Naive thymus-derived CD4-positive, alpha-beta T cell (primary cell): ENCODE data around the gene ZDHHC9. TPM values are rescaled to one million over a fixed set of nuclear protein-coding genes. Genes with fewer than 3 reads are reported as not detected.

Experiments used
- ATAC-seq: fragments of 150-1000 bp; cut with Tn5 transposase; 2 replicates; pipeline ENCODE4 v1.10.0; 2021; ENCODE audit warnings: mild to moderate bottlenecking, moderate library complexity
- CTCF ChIA-PET: fragments of 350-600 bp; sonication (Branson Sonifier 250); formaldehyde crosslinking; loops from one replicate; lab custom pipeline; 2021; ENCODE audit warnings: antibody characterized with exemption; lab: Charles Lee
- POLR2A ChIA-PET: fragments of 350-600 bp; sonication (Branson Sonifier 250); formaldehyde crosslinking; loops from one replicate; lab custom pipeline; 2021; ENCODE audit warnings: antibody characterized with exemption, inconsistent platforms; lab: Charles Lee
- DNase-seq, 9 donors: peaks; one replicate each; pipeline versions ENCODE4 v3.0.0 to v3.0.0-alpha.2; 2020 to 2022; ENCODE audit warnings: mixed read lengths in 1 of 9
- H3K27ac ChIP-seq: one replicate; pipeline ENCODE4 v1.7.0; 2013; ENCODE audit warnings: mild to moderate bottlenecking, low read depth, low read length, moderate library complexity
- H3K27me3 ChIP-seq, 2 donors: one replicate each; pipeline ENCODE4 v1.7.0; 2013; ENCODE audit warnings: low read length in 2 of 2, mild to moderate bottlenecking in 2 of 2, moderate library complexity in 2 of 2; ENCODE audit not compliant: control insufficient read depth in 2 of 2, insufficient read depth in 2 of 2
- H3K36me3 ChIP-seq, 3 experiments: 1 replicate in 2 of 3; 2 replicates in 1 of 3; pipeline ENCODE4 v1.7.0; 2013; ENCODE audit warnings: low read length in 3 of 3, mild to moderate bottlenecking in 3 of 3, moderate library complexity in 1 of 3; ENCODE audit not compliant: insufficient read depth in 3 of 3, control insufficient read depth in 2 of 3
- H3K4me1 ChIP-seq, 2 donors: one replicate each; pipeline ENCODE4 v1.7.0; 2013; ENCODE audit warnings: low read length in 2 of 2, mild to moderate bottlenecking in 2 of 2, moderate library complexity in 1 of 2; ENCODE audit not compliant: control insufficient read depth in 2 of 2, insufficient read depth in 2 of 2
- H3K4me3 ChIP-seq: 2 replicates; pipeline ENCODE4 v1.7.0; 2013; ENCODE audit warnings: mild to moderate bottlenecking, low read length
- H3K9me3 ChIP-seq, 3 experiments: 1 replicate in 2 of 3; 2 replicates in 1 of 3; pipeline ENCODE4 v1.7.0; 2013; ENCODE audit warnings: low read length in 3 of 3; ENCODE audit not compliant: control insufficient read depth in 2 of 3
- H3K27ac Mint-ChIP-seq, 9 donors: one replicate each; pipeline ENCODE4 v1.8.0; 2020 to 2022; ENCODE audit warnings: mixed read lengths in 9 of 9, mild to moderate bottlenecking in 8 of 9, moderate library complexity in 5 of 9, inconsistent platforms in 2 of 9
- H3K27me3 Mint-ChIP-seq, 5 donors: one replicate each; pipeline ENCODE4 v1.8.0; 2021 to 2022; ENCODE audit warnings: mixed read lengths in 5 of 5, mild to moderate bottlenecking in 1 of 5
- H3K36me3 Mint-ChIP-seq, 5 donors: one replicate each; pipeline ENCODE4 v1.8.0; 2020 to 2022; ENCODE audit warnings: mixed read lengths in 5 of 5, mild to moderate bottlenecking in 3 of 5, inconsistent platforms in 1 of 5
- H3K4me1 Mint-ChIP-seq, 7 donors: one replicate each; pipeline ENCODE4 v1.8.0; 2020 to 2022; ENCODE audit warnings: mixed read lengths in 7 of 7, mild to moderate bottlenecking in 3 of 7, inconsistent platforms in 1 of 7
- H3K4me3 Mint-ChIP-seq, 10 donors: one replicate each; pipeline ENCODE4 v1.8.0; 2020 to 2022; ENCODE audit warnings: mild to moderate bottlenecking in 10 of 10, mixed read lengths in 10 of 10, moderate library complexity in 6 of 10, inconsistent platforms in 2 of 10
- H3K9me3 Mint-ChIP-seq, 11 donors: one replicate each; pipeline ENCODE4 v1.8.0; 2020 to 2022; ENCODE audit warnings: mixed read lengths in 11 of 11, mild to moderate bottlenecking in 4 of 11, inconsistent platforms in 1 of 11, moderate library complexity in 1 of 11
- intact Hi-C, 2 donors: fragments of 100-400 bp; cut with micrococcal nuclease; formaldehyde crosslinking; loops; one replicate each; pipeline ENCODE4 v1.15.1; 2023
- polyA plus RNA-seq, 2 donors: library from polyadenylated mRNA; unstranded; fragments of 300-500 nt; fragmentation: Illumina TruSeq; gene quantifications; one replicate each; pipeline ENCODE4 v1.2.3, GENCODE V29; 2021
- total RNA-seq, 6 experiments: library from RNA in 5 of 6; stranded (reverse) in 5 of 6; gene quantifications; 1 replicate in 5 of 6; 2 replicates in 1 of 6; pipeline ENCODE4 v1.2.3 and lab custom pipeline; 2021 to 2026

ZDHHC9 gene
- total and polyA plus RNA-seq, 7 experiments from 2014 or later = 4.4 to 9.1 (median 7.1) TPM

- intact Hi-C loops = loop anchor here (1.0 to 5.0 kb wide), 12 partner anchors 13 to 305 kb away; partner anchors contain the start of genes UTP14A (in 1 of the 2) and ZDHHC9 (in 1 of the 2)
- POLR2A ChIA-PET = interaction anchor here (0.7 to 12.3 kb wide), 14 partner anchors 12 to 126 kb away, joined by 3 to 191 read pairs (median 4); partner anchors contain the start of gene XPNPEP2
Observed at GRCh38 chrX:129781680-129782495, 61.8 kb downstream of the ZDHHC9 start.

GRCh38 chrX:129781134-129781672 lies 62.5 kb downstream of the ZDHHC9 start:
- H3K27me3 Mint-ChIP-seq = no peaks in the 10 kb centered on the region
- peak; percentile 86 for ATAC-seq
- Histone ChIP-seq H3K9me3 (no peaks in the 10 kb centered on the region), H3K36me3 (peaks cover 7 to 14% (median 8%) of the 10 kb centered on the region in 3 experiments), H3K27ac (peak overlapping the region; percentile 89), H3K4me1 (peaks cover 42 to 59% of the 10 kb centered on the region in 2 donors), H3K4me3 (peak overlapping the region; percentile 93), H3K27me3 (no peaks in the 10 kb centered on the region)
- peak overlapping the region; percentile 79 to 98 (median 92) for H3K4me3 Mint-ChIP-seq
- DNase-seq = peak; percentile 23 to 85 (median 77)
- H3K27ac Mint-ChIP-seq = peak overlapping the region; percentile 78 to 97 (median 93)
- H3K4me1 Mint-ChIP-seq = peaks cover 25 to 76% (median 62%) of the 10 kb centered on the region in 7 donors
- H3K36me3 Mint-ChIP-seq = peaks cover 3 to 61% (median 9%) of the 10 kb centered on the region in 5 donors
- intact Hi-C loops = loop anchor here (1.0 to 5.0 kb wide), 12 partner anchors 12 to 306 kb away; partner anchors contain the start of genes UTP14A (in 1 of the 2) and ZDHHC9 (in 1 of the 2)
- ChIA-PET POLR2A (interaction anchor here (0.7 to 12.3 kb wide), 12 partner anchors 8 to 125 kb away, joined by 3 to 191 read pairs (median 4); partner anchors contain the start of gene XPNPEP2), CTCF (interaction anchor here (0.7 to 2.3 kb wide), 6 partner anchors 13 to 145 kb away, joined by 3 to 8 read pairs (median 4); no protein-coding TSS in a partner anchor)
- no peaks in the 10 kb centered on the region for H3K9me3 Mint-ChIP-seq

More at GRCh38 chrX:129781680-129782495, 61.8 kb downstream of the ZDHHC9 start:
- no peaks in the 10 kb centered on the region for H3K9me3 Mint-ChIP-seq
- DNase-seq (peak in 1 of 9 donors; percentile 25), ATAC-seq (no peak)
- no peaks in the 10 kb centered on the region for H3K27me3 ChIP-seq
- CTCF ChIA-PET = interaction anchor here (0.7 to 2.3 kb wide), 7 partner anchors 14 to 146 kb away, joined by 3 to 8 read pairs (median 4); no protein-coding TSS in a partner anchor
- H3K36me3 Mint-ChIP-seq = peaks cover 3 to 64% (median 9%) of the 10 kb centered on the region in 5 donors
- peaks cover 7 to 14% (median 8%) of the 10 kb centered on the region in 3 experiments for H3K36me3 ChIP-seq
- peak overlapping the region; percentile 67 for H3K4me3 ChIP-seq
- no peaks in the 10 kb centered on the region for H3K9me3 ChIP-seq
- peaks cover 30 to 74% (median 61%) of the 10 kb centered on the region in 7 donors for H3K4me1 Mint-ChIP-seq
- peaks cover 47 to 56% of the 10 kb centered on the region in 2 donors for H3K4me1 ChIP-seq
- no peaks in the 10 kb centered on the region for H3K27me3 Mint-ChIP-seq
- H3K27ac ChIP-seq = peak overlapping the region; percentile 89
- peak overlapping the region; percentile 79 to 98 (median 92) for H3K4me3 Mint-ChIP-seq
- H3K27ac Mint-ChIP-seq = peak overlapping the region; percentile 78 to 97 (median 93)

GRCh38 chrX:129780441-129781105 lies 63.1 kb downstream of the ZDHHC9 start:
- DNase-seq = no peak
- no peaks in the 10 kb centered on the region for H3K9me3 Mint-ChIP-seq
- H3K9me3 ChIP-seq = no peaks in the 10 kb centered on the region
- H3K4me1 ChIP-seq = peaks cover 39 to 55% of the 10 kb centered on the region in 2 donors
- H3K27me3 Mint-ChIP-seq = no peaks in the 10 kb centered on the region
- peak overlapping the region; percentile 93 for H3K4me3 ChIP-seq
- no peak for ATAC-seq
- peaks cover under 1 to 56% (median 9%) of the 10 kb centered on the region in 5 donors for H3K36me3 Mint-ChIP-seq
- peaks cover 7 to 14% (median 8%) of the 10 kb centered on the region in 3 experiments for H3K36me3 ChIP-seq
- intact Hi-C loops = loop anchor here (1.0 to 5.0 kb wide), 12 partner anchors 11 to 307 kb away; partner anchors contain the start of genes UTP14A (in 1 of the 2) and ZDHHC9 (in 1 of the 2)
- peak overlapping the region; percentile 79 to 98 (median 92) for H3K4me3 Mint-ChIP-seq
- H3K27ac Mint-ChIP-seq = peak overlapping the region; percentile 81 to 97 (median 93)
- H3K27ac ChIP-seq = peak overlapping the region; percentile 89
- ChIA-PET CTCF (interaction anchor here (1.0 to 2.3 kb wide), 7 partner anchors 9 to 55 kb away, joined by 3 to 8 read pairs (median 5); no protein-coding TSS in a partner anchor), POLR2A (interaction anchor here (1.0 to 12.3 kb wide), 9 partner anchors 8 to 103 kb away, joined by 3 to 191 read pairs (median 5); partner anchors contain the start of gene XPNPEP2)
- H3K4me1 Mint-ChIP-seq = peaks cover 22 to 73% (median 56%) of the 10 kb centered on the region in 7 donors
- H3K27me3 ChIP-seq = no peaks in the 10 kb centered on the region

- ATAC-seq (peak; percentile 51), DNase-seq (peak; percentile 26 to 67 (median 53))
- ChIA-PET CTCF (interaction anchor here (1.0 to 1.5 kb wide), 4 partner anchors 9 to 50 kb away, joined by 4 to 8 read pairs (median 5); no protein-coding TSS in a partner anchor), POLR2A (interaction anchor here (0.6 to 12.3 kb wide), 10 partner anchors 9 to 126 kb away, joined by 3 to 191 read pairs (median 5); partner anchors contain the start of genes UTP14A and XPNPEP2)
- Histone ChIP-seq H3K4me3 (peak within 1 kb of the TSS; percentile 93), H3K27me3 (no peaks in the 10 kb centered on the region), H3K36me3 (peaks cover 7 to 14% (median 8%) of the 10 kb centered on the region in 3 experiments), H3K9me3 (no peaks in the 10 kb centered on the region), H3K4me1 (peaks cover 43 to 56% of the 10 kb centered on the region in 2 donors), H3K27ac (peak within 1 kb of the TSS; percentile 89)
- intact Hi-C loops = loop anchor here (1.0 to 5.0 kb wide), 10 partner anchors 10 to 393 kb away; partner anchors contain the start of genes UTP14A (in 2 of the 2), BCORL1 (in 1 of the 2), RAB33A (in 1 of the 2) and ZDHHC9 (in 1 of the 2)
- Mint-ChIP-seq H3K4me3 (peak within 1 kb of the TSS; percentile 79 to 98 (median 92)), H3K4me1 (peaks cover 25 to 75% (median 57%) of the 10 kb centered on the region in 7 donors), H3K27me3 (no peaks in the 10 kb centered on the region), H3K36me3 (peaks cover 0 to 50% (median 9%) of the 10 kb centered on the region in 5 donors), H3K9me3 (peaks cover 0 to 1% (median 0%) of the 10 kb centered on the region in 11 donors), H3K27ac (peak within 1 kb of the TSS; percentile 81 to 97 (median 93))
Observed at GRCh38 chrX:129779747-129780146, 63.9 kb downstream of the ZDHHC9 start, which contains the start of gene SASH3. Gene SASH3, plus strand, starts transcription at chrX:129779949. Its CDS starts 149 bp downstream, at chrX:129780098.

- peak overlapping the region; percentile 79 to 98 (median 92) for H3K4me3 Mint-ChIP-seq
- Histone ChIP-seq H3K4me3 (peak overlapping the region; percentile 93), H3K36me3 (peaks cover 7 to 9% (median 8%) of the 10 kb centered on the region in 3 experiments), H3K27me3 (no peaks in the 10 kb centered on the region), H3K27ac (peak overlapping the region; percentile 89), H3K9me3 (no peaks in the 10 kb centered on the region), H3K4me1 (peaks cover 46 to 57% of the 10 kb centered on the region in 2 donors)
- no peak for ATAC-seq
- intact Hi-C loops = loop anchor here (1.0 to 5.0 kb wide), 4 partner anchors 10 to 393 kb away; partner anchors contain the start of genes BCORL1 (in 1 of the 2), RAB33A (in 1 of the 2) and UTP14A (in 1 of the 2)
- H3K27me3 Mint-ChIP-seq = no peaks in the 10 kb centered on the region
- H3K9me3 Mint-ChIP-seq = peaks cover 0 to 1% (median 0%) of the 10 kb centered on the region in 11 donors
- H3K27ac Mint-ChIP-seq = peak overlapping the region; percentile 81 to 97 (median 93)
- POLR2A ChIA-PET = interaction anchor here (0.6 to 12.3 kb wide), 10 partner anchors 9 to 182 kb away, joined by 3 to 191 read pairs (median 4); partner anchors contain the start of genes UTP14A and XPNPEP2
- peaks cover 25 to 75% (median 58%) of the 10 kb centered on the region in 7 donors for H3K4me1 Mint-ChIP-seq
- CTCF ChIA-PET = interaction anchor here (0.8 to 1.5 kb wide), 5 partner anchors 8 to 50 kb away, joined by 4 to 8 read pairs (median 5); no protein-coding TSS in a partner anchor
- H3K36me3 Mint-ChIP-seq = peaks cover 0 to 45% (median 9%) of the 10 kb centered on the region in 5 donors
- DNase-seq = no peak
Observed at GRCh38 chrX:129779086-129779672, 64.5 kb downstream of the ZDHHC9 start.
